Right atrium auricular region (tissue), 2 donors: Measurements from ENCODE around the gene MS4A18. TPM values are rescaled to one million over a fixed set of nuclear protein-coding genes. Genes with fewer than 3 reads are reported as not detected.

Source experiments
- DNase-seq: peaks from one replicate; pipeline ENCODE4 v3.0.0-alpha.2; 2019; ENCODE audit warnings: low spot score
- H3K27ac ChIP-seq, 2 donors: fragments of 200-600 bp; sonication (generic); 1 replicate in 1 of 2; 2 replicates in 1 of 2; pipeline ENCODE4 v1.5.1; 2016 to 2019
- H3K27me3 ChIP-seq, 2 donors: fragments of 200-600 bp; sonication (generic); one replicate each; pipeline versions ENCODE4 v1.5.1 to v1.6.0; 2017 to 2019
- H3K36me3 ChIP-seq: fragments of 200-600 bp; sonication (generic); one replicate; pipeline ENCODE4 v1.5.1; 2016
- H3K4me1 ChIP-seq, 2 donors: fragments of 200-600 bp; sonication (generic); one replicate each; pipeline versions ENCODE4 v1.5.1 to v1.6.0; 2017 to 2019
- H3K4me3 ChIP-seq, 2 donors: fragments of 200-600 bp; sonication (generic); 1 replicate in 1 of 2; 2 replicates in 1 of 2; pipeline ENCODE4 v1.5.1; 2017 to 2019; ENCODE audit warnings: mild to moderate bottlenecking in 1 of 2, moderate library complexity in 1 of 2
- H3K9me3 ChIP-seq, 2 donors: fragments of 200-600 bp; sonication (generic); one replicate each; pipeline ENCODE4 v1.5.1; 2019
- CTCF ChIP-seq, 2 donors: fragments of 200-600 bp; sonication (generic); IDR thresholded peaks; one replicate each; pipeline ENCODE4 v1.5.1; 2019; ENCODE audit warnings: antibody characterized with exemption in 2 of 2
- total RNA-seq, 2 donors: library from RNA; depleted of rRNA; stranded (reverse); fragments of >200 nt; gene quantifications; one replicate each; pipeline ENCODE4 v1.1.0, GENCODE V29; 2016

The MS4A18 gene
- total RNA-seq, 2 donors from 2014 or later: not detected

- Histone ChIP-seq H3K4me1 (no peaks in the 10 kb centered on the region), H3K27me3 (no peaks in the 10 kb centered on the region), H3K4me3 (no peak overlapping the region), H3K36me3 (no peaks in the 10 kb centered on the region), H3K9me3 (no peaks in the 10 kb centered on the region), H3K27ac (no peak overlapping the region)
- no peak for TF ChIP-seq CTCF (IDR thresholded peaks at IDR 0.05)
- no peak for DNase-seq
These were observed 24.6 kb upstream of the MS4A18 start for GRCh38 chr11:60699936-60700335.

- peak; percentile 38 for DNase-seq
- H3K36me3 ChIP-seq: no peaks in the 10 kb centered on the region
- peak in 1 of 2 donors; percentile 25 for TF ChIP-seq CTCF (IDR thresholded peaks at IDR 0.05)
- no peak overlapping the region for H3K27ac ChIP-seq
- H3K27me3 ChIP-seq: no peaks in the 10 kb centered on the region
- H3K9me3 ChIP-seq: no peaks in the 10 kb centered on the region
- H3K4me3 ChIP-seq: no peak overlapping the region
- H3K4me1 ChIP-seq: no peaks in the 10 kb centered on the region
These were observed 23.6 kb upstream of the MS4A18 start for GRCh38 chr11:60700689-60701468.

- Histone ChIP-seq H3K4me3 (no peak overlapping the region), H3K27me3 (no peaks in the 10 kb centered on the region), H3K27ac (no peak overlapping the region), H3K4me1 (no peaks in the 10 kb centered on the region), H3K9me3 (no peaks in the 10 kb centered on the region), H3K36me3 (no peaks in the 10 kb centered on the region)
- TF ChIP-seq CTCF (IDR thresholded peaks at IDR 0.05): no peak
- no peak for DNase-seq
These were observed 23.1 kb upstream of the MS4A18 start for GRCh38 chr11:60701469-60701818.

- Histone ChIP-seq H3K36me3 (no peaks in the 10 kb centered on the region), H3K27me3 (no peaks in the 10 kb centered on the region), H3K27ac (no peak overlapping the region), H3K4me1 (no peaks in the 10 kb centered on the region), H3K4me3 (no peak overlapping the region), H3K9me3 (no peaks in the 10 kb centered on the region)
- peak; percentile 43 for DNase-seq
- no peak for TF ChIP-seq CTCF (IDR thresholded peaks at IDR 0.05)
These were observed 21.1 kb upstream of the MS4A18 start for GRCh38 chr11:60703374-60703773.

GRCh38 chr11:60705895-60706294 lies 18.6 kb upstream of the MS4A18 start:
- DNase-seq: peak; percentile 5
- Histone ChIP-seq H3K9me3 (no peaks in the 10 kb centered on the region), H3K4me3 (no peak overlapping the region), H3K27me3 (no peaks in the 10 kb centered on the region), H3K36me3 (no peaks in the 10 kb centered on the region), H3K4me1 (no peaks in the 10 kb centered on the region), H3K27ac (no peak overlapping the region)
- no peak for TF ChIP-seq CTCF (IDR thresholded peaks at IDR 0.05)

- H3K27ac ChIP-seq: no peak overlapping the region
- no peaks in the 10 kb centered on the region for H3K4me1 ChIP-seq
- DNase-seq: peak; percentile 36
- no peak overlapping the region for H3K4me3 ChIP-seq
- no peaks in the 10 kb centered on the region for H3K27me3 ChIP-seq
- TF ChIP-seq CTCF (IDR thresholded peaks at IDR 0.05): no peak
- H3K36me3 ChIP-seq: no peaks in the 10 kb centered on the region
- H3K9me3 ChIP-seq: no peaks in the 10 kb centered on the region
These were observed 17.6 kb upstream of the MS4A18 start for GRCh38 chr11:60706931-60707330.
